T-cell (primary cell): ENCODE data around the gene DHCR7. TPM values are rescaled to one million over a fixed set of nuclear protein-coding genes. Genes with fewer than 3 reads are reported as not detected.

ENCODE experiments used
- ATAC-seq, 4 experiments: fragments of 200-7000 bp in 3 of 4; fragments of 150-1000 bp in 1 of 4; cut with Tn5 transposase; replicated peaks in 1 of 4; 1 replicate in 3 of 4; 2 replicates in 1 of 4; pipeline ENCODE4 v1.10.0; 2021; ENCODE audit warnings: moderate library complexity in 3 of 4, mild to moderate bottlenecking in 2 of 4, moderate number of reproducible peaks in 1 of 4
- CTCF ChIA-PET, 2 donors: fragments of 300-600 bp; sonication (Branson Sonifier 250); formaldehyde crosslinking; loops; one replicate each; lab custom pipeline; 2022; ENCODE audit warnings: antibody characterized with exemption in 2 of 2; lab: Charles Lee
- POLR2A ChIA-PET, 2 donors: fragments of 300-600 bp; sonication (Branson Sonifier 250); formaldehyde crosslinking; loops; one replicate each; lab custom pipeline; 2022; ENCODE audit warnings: antibody characterized with exemption in 2 of 2; lab: Charles Lee
- DNase-seq, 35 experiments: peaks; one replicate each; pipeline versions ENCODE4 v3.0.0 to v3.0.0-alpha.2; 2013 to 2023
- H3K27ac ChIP-seq: one replicate; pipeline ENCODE4 v1.5.1; 2013; ENCODE audit warnings: low read length
- H3K27me3 ChIP-seq, 2 experiments: replicated peaks in 1 of 2; 1 replicate in 1 of 2; 2 replicates in 1 of 2; pipeline versions ENCODE4 v1.6.1 to v1.7.0; 2013; ENCODE audit warnings: low read length in 1 of 2, mixed read lengths in 1 of 2; ENCODE audit not compliant: control insufficient read depth in 2 of 2, insufficient read depth in 2 of 2; ENCODE audit errors: extremely low read depth in 1 of 2
- H3K36me3 ChIP-seq, 2 donors: 1 replicate in 1 of 2; 2 replicates in 1 of 2; pipeline versions ENCODE4 v1.6.1 to v1.7.0; 2013; ENCODE audit warnings: low read length in 1 of 2; ENCODE audit not compliant: control insufficient read depth in 2 of 2, insufficient read depth in 1 of 2; ENCODE audit errors: extremely low read depth in 1 of 2
- H3K4me1 ChIP-seq, 2 experiments: 1 replicate in 1 of 2; 2 replicates in 1 of 2; pipeline versions ENCODE4 v1.6.1 to v1.7.0; 2013; ENCODE audit warnings: low read length in 2 of 2, mixed read lengths in 1 of 2; ENCODE audit not compliant: insufficient read depth in 2 of 2, control insufficient read depth in 1 of 2; ENCODE audit errors: extremely low read depth in 1 of 2
- H3K4me3 ChIP-seq, 2 donors: 1 replicate in 1 of 2; 2 replicates in 1 of 2; pipeline versions ENCODE4 v1.5.1 to v1.7.0; 2013; ENCODE audit warnings: mild to moderate bottlenecking in 2 of 2, low read length in 1 of 2, moderate library complexity in 1 of 2; ENCODE audit not compliant: control insufficient read depth in 1 of 2; ENCODE audit errors: extremely low read depth in 1 of 2
- H3K9me3 ChIP-seq: 2 replicates; pipeline ENCODE4 v1.7.0; 2013
- H3K27ac Mint-ChIP-seq, 2 donors: one replicate each; pipeline ENCODE4 v1.8.0; 2020 to 2021; ENCODE audit warnings: mild to moderate bottlenecking in 2 of 2, mixed read lengths in 2 of 2
- H3K27me3 Mint-ChIP-seq, 2 donors: one replicate each; pipeline ENCODE4 v1.8.0; 2021 to 2022; ENCODE audit warnings: mixed read lengths in 2 of 2
- H3K36me3 Mint-ChIP-seq: one replicate; pipeline ENCODE4 v1.8.0; 2021; ENCODE audit warnings: mixed read lengths
- H3K4me1 Mint-ChIP-seq, 3 donors: one replicate each; pipeline ENCODE4 v1.8.0; 2020 to 2022; ENCODE audit warnings: mixed read lengths in 3 of 3, mild to moderate bottlenecking in 1 of 3
- H3K4me3 Mint-ChIP-seq, 3 donors: one replicate each; pipeline ENCODE4 v1.8.0; 2020 to 2022; ENCODE audit warnings: mild to moderate bottlenecking in 3 of 3, mixed read lengths in 3 of 3, moderate library complexity in 3 of 3
- H3K9me3 Mint-ChIP-seq, 3 donors: one replicate each; pipeline ENCODE4 v1.8.0; 2020 to 2022; ENCODE audit warnings: mixed read lengths in 3 of 3
- WGBS: methylation state at CpG from one replicate; pipeline ENCODE4 v1.1.5; 2013; ENCODE audit warnings: missing lambda C conversion rate; ENCODE audit not compliant: insufficient coverage; 5-methylcytosine and 5-hydroxymethylcytosine counted together
- total RNA-seq, 35 experiments: library from RNA in 6 of 35; stranded (reverse) in 6 of 35; fragments of 120-200 nt in 1 of 35; gene quantifications; one replicate each; pipeline versions ENCODE4 v1.2.1 to v1.2.4 and lab custom pipeline; 2013 to 2026

DHCR7 gene
- total RNA-seq, 5 donors from 2014 or later (not counting 1 experiment from before 2014, with no cell fraction given): 17.8 to 22.6 (median 21.1) TPM

DNA sequence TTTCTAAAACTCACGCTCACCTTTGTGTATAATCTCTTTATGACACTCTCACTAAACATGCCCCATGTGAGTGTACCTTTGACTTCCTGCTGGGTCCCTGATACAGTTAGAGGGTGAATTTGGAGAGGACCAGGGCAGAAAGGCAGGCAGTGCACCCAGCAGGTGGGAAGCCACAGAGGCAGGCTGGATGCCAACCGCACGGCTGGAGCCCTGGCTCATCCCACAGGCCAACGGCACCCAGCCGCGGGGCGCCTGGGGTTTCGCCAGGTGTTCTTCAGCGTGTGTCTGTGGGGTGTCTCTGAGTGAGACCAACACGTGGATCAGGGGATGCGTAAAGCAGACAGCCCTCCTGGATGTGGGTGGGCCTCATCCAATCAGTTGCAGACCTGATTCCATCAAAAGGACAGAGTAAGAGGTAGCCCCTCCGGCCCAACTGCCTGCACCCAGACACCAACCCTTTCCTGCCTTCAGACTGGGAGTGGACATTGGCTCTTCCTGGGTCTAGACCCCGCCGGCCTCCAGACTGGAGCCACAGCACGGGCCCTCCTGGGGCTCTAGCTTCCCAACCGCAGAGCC is 51.6 kb downstream of the DHCR7 start:
- Histone ChIP-seq H3K36me3 (no peaks in the 10 kb centered on the region), H3K27me3 (peaks cover 0 to 6% of the 10 kb centered on the region in 2 experiments), H3K4me3 (no peak overlapping the region), H3K27ac (no peak overlapping the region), H3K9me3 (no peaks in the 10 kb centered on the region), H3K4me1 (no peaks in the 10 kb centered on the region)
- no peak overlapping the region for H3K4me3 Mint-ChIP-seq
- ATAC-seq (no peak), DNase-seq (no peak)
- H3K9me3 Mint-ChIP-seq: no peaks in the 10 kb centered on the region
- CTCF ChIA-PET: no interaction called here
- peaks cover 0 to 6% of the 10 kb centered on the region in 2 donors for H3K27me3 Mint-ChIP-seq
- no peak overlapping the region for H3K27ac Mint-ChIP-seq
- H3K36me3 Mint-ChIP-seq: no peaks in the 10 kb centered on the region
- H3K4me1 Mint-ChIP-seq: no peaks in the 10 kb centered on the region
- WGBS: 60% methylated on average over 13 of the region's 16 CpGs
- POLR2A ChIA-PET: no interaction called here

DNA sequence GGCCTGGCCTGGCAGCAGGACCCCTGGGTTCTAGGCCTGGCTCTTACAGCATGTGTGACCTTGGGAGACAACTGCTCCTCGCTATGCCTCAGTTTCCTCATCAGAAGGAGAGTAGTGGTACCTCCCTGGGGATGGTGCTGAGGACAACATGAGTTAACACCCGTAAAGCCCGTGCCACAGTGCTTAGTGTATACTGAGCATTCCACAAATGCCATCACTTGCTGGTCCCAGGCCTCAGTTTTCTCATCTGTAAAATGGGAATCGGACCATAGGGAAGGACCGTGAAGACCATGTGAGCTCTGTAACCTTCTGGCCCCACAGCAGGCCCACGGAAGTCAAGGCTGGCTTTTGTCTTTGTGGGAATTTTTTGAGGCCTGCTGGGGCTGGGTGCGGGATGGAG is 52.4 kb downstream of the DHCR7 start:
- no peaks in the 10 kb centered on the region for H3K9me3 ChIP-seq
- no peaks in the 10 kb centered on the region for H3K4me1 ChIP-seq
- 92% methylated on average over 6 of the region's 7 CpGs for WGBS
- Mint-ChIP-seq H3K9me3 (no peaks in the 10 kb centered on the region), H3K27me3 (peaks cover 0 to 8% of the 10 kb centered on the region in 2 donors), H3K4me1 (no peaks in the 10 kb centered on the region), H3K27ac (no peak overlapping the region), H3K36me3 (no peaks in the 10 kb centered on the region), H3K4me3 (no peak overlapping the region)
- ChIA-PET CTCF (no interaction called here), POLR2A (no interaction called here)
- H3K27me3 ChIP-seq: peaks cover 0 to 6% of the 10 kb centered on the region in 2 experiments
- DNase-seq (no peak), ATAC-seq (no peak)
- no peak overlapping the region for H3K4me3 ChIP-seq
- H3K36me3 ChIP-seq: no peaks in the 10 kb centered on the region
- no peak overlapping the region for H3K27ac ChIP-seq

DNA sequence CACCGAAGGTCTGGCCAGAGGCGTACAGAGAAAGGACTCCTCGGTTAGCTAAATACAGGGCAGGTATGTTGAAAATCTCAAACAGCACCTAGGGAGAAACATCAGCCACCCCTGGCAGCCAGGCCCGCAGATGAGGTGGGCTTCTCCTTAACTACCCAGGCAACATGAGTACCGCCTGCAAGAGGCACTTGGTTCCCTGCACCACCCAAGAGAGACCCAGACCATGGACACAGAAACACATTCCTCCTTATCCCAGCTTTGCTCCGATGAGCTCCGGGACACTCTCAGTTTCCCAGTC is 53.0 kb downstream of the DHCR7 start:
- no peak overlapping the region for H3K4me3 ChIP-seq
- no peaks in the 10 kb centered on the region for H3K9me3 Mint-ChIP-seq
- no peaks in the 10 kb centered on the region for H3K4me1 ChIP-seq
- H3K27me3 ChIP-seq: peaks cover 0 to 6% of the 10 kb centered on the region in 2 experiments
- no peaks in the 10 kb centered on the region for H3K9me3 ChIP-seq
- DNase-seq (no peak), ATAC-seq (no peak)
- POLR2A ChIA-PET: no interaction called here
- 76% methylated on average over 5 of the region's 7 CpGs for WGBS
- H3K27me3 Mint-ChIP-seq: peaks cover 0 to 8% of the 10 kb centered on the region in 2 donors
- no peaks in the 10 kb centered on the region for H3K4me1 Mint-ChIP-seq
- CTCF ChIA-PET: no interaction called here
- H3K36me3 ChIP-seq: no peaks in the 10 kb centered on the region
- H3K36me3 Mint-ChIP-seq: no peaks in the 10 kb centered on the region
- no peak overlapping the region for H3K4me3 Mint-ChIP-seq
- H3K27ac ChIP-seq: no peak overlapping the region
- H3K27ac Mint-ChIP-seq: no peak overlapping the region

DNA sequence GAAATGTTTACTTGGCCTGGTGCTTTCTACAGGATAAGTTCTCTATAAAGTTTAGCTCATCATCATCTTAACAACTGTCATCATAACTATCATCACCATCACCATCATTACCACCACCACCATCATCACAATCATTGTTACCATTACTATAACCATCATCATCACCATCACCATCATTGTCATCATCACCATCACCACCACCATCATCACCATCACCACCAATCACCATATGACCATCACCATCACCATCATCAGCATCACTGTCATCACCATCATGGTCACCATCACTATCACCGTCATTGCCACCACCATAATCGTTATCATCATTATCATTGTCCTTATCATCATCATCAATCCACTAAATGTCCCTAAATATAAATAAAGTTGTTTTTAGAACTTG is 54.9 kb downstream of the DHCR7 start:
- Mint-ChIP-seq H3K4me3 (no peak overlapping the region), H3K27ac (no peak overlapping the region), H3K36me3 (no peaks in the 10 kb centered on the region), H3K4me1 (no peaks in the 10 kb centered on the region), H3K9me3 (no peaks in the 10 kb centered on the region), H3K27me3 (peaks cover 0 to 10% of the 10 kb centered on the region in 2 donors)
- DNase-seq (no peak), ATAC-seq (no peak)
- Histone ChIP-seq H3K27ac (no peak overlapping the region), H3K27me3 (peaks cover 0 to 9% of the 10 kb centered on the region in 2 experiments), H3K36me3 (no peaks in the 10 kb centered on the region), H3K4me1 (no peaks in the 10 kb centered on the region), H3K9me3 (no peaks in the 10 kb centered on the region), H3K4me3 (no peak overlapping the region)
- ChIA-PET POLR2A (no interaction called here), CTCF (no interaction called here)
- WGBS: no CpG with 5 or more reads among the region's 2 CpGs

DNA sequence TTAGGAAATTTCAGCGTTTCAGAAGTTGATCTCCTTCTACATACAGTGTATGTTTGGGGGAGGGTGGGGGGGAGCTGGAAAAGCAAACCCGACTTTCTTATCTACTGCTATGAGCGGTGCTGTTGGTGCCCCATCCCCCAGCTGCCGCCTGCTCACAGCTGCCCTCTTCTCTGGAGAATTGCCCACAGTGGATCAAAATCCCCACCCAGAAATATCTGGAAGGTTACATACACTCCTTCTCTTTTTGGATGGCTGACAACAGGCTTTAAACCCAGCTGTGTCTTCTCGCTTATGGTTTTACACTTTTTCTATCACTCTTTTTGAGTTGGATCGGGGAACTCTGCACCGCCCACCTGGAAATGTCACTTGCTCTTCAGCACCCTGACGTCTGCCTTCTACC is 56.4 kb downstream of the DHCR7 start:
- H3K27me3 Mint-ChIP-seq: peaks cover 0 to 12% of the 10 kb centered on the region in 2 donors
- no peaks in the 10 kb centered on the region for H3K9me3 Mint-ChIP-seq
- ChIA-PET POLR2A (no interaction called here), CTCF (no interaction called here)
- 74% methylated on average over 6 of the region's 8 CpGs for WGBS
- H3K4me3 ChIP-seq: no peak overlapping the region
- DNase-seq (no peak), ATAC-seq (no peak)
- peaks cover 0 to 14% of the 10 kb centered on the region in 2 experiments for H3K27me3 ChIP-seq
- no peaks in the 10 kb centered on the region for H3K9me3 ChIP-seq
- H3K4me1 Mint-ChIP-seq: no peaks in the 10 kb centered on the region
- no peak overlapping the region for H3K27ac Mint-ChIP-seq
- no peak overlapping the region for H3K27ac ChIP-seq
- H3K4me1 ChIP-seq: no peaks in the 10 kb centered on the region
- no peaks in the 10 kb centered on the region for H3K36me3 ChIP-seq
- H3K36me3 Mint-ChIP-seq: no peaks in the 10 kb centered on the region
- no peak overlapping the region for H3K4me3 Mint-ChIP-seq

DNA sequence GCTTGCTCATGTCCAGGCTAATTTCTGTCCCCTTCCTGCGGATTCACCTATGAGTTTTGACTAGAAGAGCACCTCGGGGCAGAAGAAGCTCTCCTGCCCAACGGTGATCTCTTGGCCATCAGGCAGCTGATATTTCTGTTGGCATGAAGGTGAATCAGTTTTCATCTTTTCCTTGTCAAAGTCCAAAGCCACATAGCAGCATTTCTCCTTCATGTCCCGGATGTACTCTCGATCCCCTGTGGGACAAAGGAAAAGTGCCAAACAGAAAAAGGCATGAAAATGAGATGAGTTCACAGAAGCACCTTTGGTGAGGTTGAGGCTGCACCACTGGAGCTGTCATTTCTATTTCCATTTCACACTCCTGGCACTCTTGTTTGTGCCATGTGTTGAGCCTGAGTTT is 56.8 kb downstream of the DHCR7 start:
- Histone ChIP-seq H3K4me3 (no peak overlapping the region), H3K27me3 (peaks cover 0 to 13% of the 10 kb centered on the region in 2 experiments), H3K27ac (no peak overlapping the region), H3K9me3 (no peaks in the 10 kb centered on the region), H3K36me3 (no peaks in the 10 kb centered on the region), H3K4me1 (no peaks in the 10 kb centered on the region)
- Mint-ChIP-seq H3K4me3 (no peak overlapping the region), H3K27me3 (peaks cover 0 to 12% of the 10 kb centered on the region in 2 donors), H3K4me1 (peaks cover 0 to under 1% (median 0%) of the 10 kb centered on the region in 3 donors), H3K9me3 (no peaks in the 10 kb centered on the region), H3K36me3 (no peaks in the 10 kb centered on the region), H3K27ac (no peak overlapping the region)
- CTCF ChIA-PET: no interaction called here
- no peak for ATAC-seq
- POLR2A ChIA-PET: no interaction called here
- WGBS: no CpG with 5 or more reads among the region's 5 CpGs
- DNase-seq: no peak
